ENCODE measurements around the gene USP5.

USP5 gene

GRCh38 chr12:6871052-6871957 is 19.4 kb downstream of the USP5 start:
- TF ChIP-seq GATA2 (IDR thresholded peaks at IDR 0.05; ENCODE audit: low read depth, low read length) = no peak
- TF ChIP-seq GATA3 (IDR thresholded peaks at IDR 0.05; ENCODE audit: low read depth, low read length) = no peak

- TF ChIP-seq GATA2 (IDR thresholded peaks at IDR 0.05; ENCODE audit: low read depth, low read length) = no peak
- TF ChIP-seq GATA3 (IDR thresholded peaks at IDR 0.05; ENCODE audit: low read depth, low read length) = no peak
Observed at GRCh38 chr12:6872073-6873048, 20.4 kb downstream of the USP5 start.

DNA sequence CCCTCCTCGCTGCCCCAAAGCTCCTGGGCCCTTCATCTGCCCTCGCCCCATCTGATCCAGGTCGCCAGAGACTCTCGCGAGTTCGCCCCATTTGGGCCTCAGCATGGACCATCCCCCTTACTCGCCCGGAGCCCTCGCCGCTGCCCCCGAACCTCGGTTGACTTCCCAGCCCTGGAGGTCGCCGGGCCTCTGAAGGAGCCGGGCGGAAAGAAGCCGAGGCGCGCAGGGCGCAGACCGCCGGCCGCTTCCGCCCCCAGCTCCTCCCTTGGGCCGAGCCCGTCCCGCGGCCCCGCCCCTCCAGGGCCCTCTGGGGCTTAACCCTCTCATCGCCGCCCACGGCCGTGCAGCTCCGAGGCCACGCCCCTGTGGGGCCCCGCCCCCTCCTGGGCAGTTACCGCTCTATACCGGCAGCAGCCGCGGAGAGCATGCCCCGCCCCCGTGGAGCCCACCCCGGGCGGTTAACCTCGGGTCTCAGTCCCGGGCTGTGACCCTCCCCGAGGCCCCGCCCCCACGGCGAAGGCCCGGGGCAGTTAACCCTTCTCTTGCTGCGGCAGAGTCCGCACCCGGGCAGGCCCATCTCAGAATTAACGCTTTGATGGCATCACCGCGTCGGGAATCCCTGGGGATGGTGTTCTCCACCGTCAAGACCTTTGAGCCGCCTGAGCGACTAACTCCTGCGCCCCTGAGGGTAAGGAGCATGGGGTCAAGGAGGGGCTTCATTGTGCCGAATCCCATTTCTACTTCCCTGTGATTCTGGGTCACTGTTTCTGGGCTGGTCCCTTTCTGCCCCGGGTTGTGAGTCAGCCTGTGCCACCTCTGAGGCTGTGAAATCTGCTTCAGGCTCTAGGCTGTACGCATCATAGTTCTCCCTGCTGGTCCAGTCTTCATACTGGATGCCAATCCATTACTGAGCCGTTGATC is 21.4 kb downstream of the USP5 start, which contains the start of gene SPSB2:
Gene SPSB2 (minus strand): TSS at position 210 of the 921 bp plus-strand sequence. CDS start 402 bp downstream, outside the sequence.
- no peak for TF ChIP-seq GATA3 (IDR thresholded peaks at IDR 0.05; ENCODE audit: low read depth, low read length)
- no peak for TF ChIP-seq GATA2 (IDR thresholded peaks at IDR 0.05; ENCODE audit: low read depth, low read length)

DNA sequence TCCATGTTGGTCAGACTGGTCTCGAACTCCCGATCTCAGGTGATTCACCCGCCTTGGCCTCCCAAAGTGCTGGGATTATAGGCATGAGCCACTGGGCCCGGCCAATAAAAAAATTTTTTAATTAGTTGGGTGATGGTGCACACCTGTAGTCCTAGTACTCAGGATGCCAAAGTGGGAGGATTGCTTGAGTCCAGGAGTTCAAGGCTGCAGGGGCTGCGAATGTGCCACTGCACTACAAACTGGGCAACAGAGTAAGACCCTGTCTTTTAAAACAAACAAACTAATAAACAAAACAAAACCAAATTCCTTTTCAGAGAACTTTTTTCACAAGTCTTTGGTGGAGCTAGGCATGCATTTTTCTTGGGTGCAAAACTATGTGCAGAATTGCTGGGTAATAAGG is 31.3 kb downstream of the USP5 start:
- no peak for TF ChIP-seq GATA2 (IDR thresholded peaks at IDR 0.05; ENCODE audit: low read depth, low read length)
- TF ChIP-seq GATA3 (IDR thresholded peaks at IDR 0.05; ENCODE audit: low read depth, low read length) = no peak

DNA sequence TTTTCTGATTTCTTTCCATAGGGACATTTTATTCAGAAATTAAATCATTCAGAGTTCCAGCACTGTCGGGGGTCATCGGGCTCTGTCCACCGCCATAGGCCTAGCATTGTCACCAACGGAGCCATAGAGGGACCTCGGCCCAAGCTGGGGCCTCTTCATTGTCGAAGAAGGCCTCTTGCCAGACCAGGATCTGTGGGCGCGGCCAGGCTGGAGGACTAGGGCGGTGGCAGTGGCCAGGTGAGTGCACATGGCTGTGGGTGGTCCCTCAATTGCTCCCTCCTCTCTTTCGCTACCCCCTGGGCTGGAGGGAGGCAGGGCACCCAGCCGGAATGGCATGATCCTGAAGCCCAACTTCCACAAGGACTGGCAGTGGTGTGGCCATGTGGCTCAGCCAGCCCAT is 31.7 kb downstream of the USP5 start:
- TF ChIP-seq GATA3 (IDR thresholded peaks at IDR 0.05; ENCODE audit: low read depth, low read length) (no peak), GATA2 (IDR thresholded peaks at IDR 0.05; ENCODE audit: low read depth, low read length) (no peak)

DNA sequence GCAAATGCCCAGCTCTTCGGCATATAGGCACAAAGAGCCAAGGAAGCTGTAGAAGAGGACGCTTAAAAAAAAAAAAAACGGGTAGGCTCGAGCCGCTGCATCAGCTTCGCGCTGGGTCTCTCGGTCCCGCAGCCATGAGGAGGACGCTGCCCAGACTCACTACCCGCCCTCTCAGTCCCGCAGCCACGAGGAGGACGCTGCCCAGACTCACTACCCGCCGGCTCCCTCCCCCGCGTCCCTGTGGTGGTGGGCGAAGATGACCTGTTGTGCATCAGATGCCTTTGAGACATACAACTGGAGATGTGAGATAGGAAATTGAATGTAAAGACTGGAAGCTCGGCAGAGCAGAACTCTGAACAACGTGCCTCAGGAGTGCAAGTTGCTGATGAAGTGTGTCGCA is 32.6 kb downstream of the USP5 start:
- TF ChIP-seq GATA3 (IDR thresholded peaks at IDR 0.05; ENCODE audit: low read depth, low read length) (no peak), GATA2 (IDR thresholded peaks at IDR 0.05; ENCODE audit: low read depth, low read length) (peak; percentile 39; the same call in 1 of the 2 replicates)

GRCh38 chr12:6887460-6887859 is 35.5 kb downstream of the USP5 start:
- TF ChIP-seq GATA2 (IDR thresholded peaks at IDR 0.05; ENCODE audit: low read depth, low read length) (no peak), GATA3 (IDR thresholded peaks at IDR 0.05; ENCODE audit: low read depth, low read length) (no peak)

DNA sequence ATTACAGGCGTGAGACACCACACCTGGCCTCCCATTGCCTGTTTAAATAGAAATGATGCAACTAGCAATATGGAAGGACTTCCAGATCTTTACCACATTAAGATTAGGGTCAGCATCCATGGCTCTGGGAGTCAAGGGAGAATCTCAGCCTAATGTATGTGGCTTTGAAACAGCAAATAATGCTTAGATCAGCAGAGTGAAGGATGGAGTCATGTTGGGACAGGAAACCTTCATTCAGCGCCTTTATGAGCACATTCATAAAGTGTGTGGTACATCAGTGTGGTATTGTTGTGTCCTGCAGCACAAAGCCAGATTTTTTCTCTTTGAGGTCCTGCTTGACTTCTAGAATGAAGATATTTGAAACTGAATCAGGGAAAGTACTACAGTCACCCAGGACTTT is 36.4 kb downstream of the USP5 start:
- TF ChIP-seq GATA2 (IDR thresholded peaks at IDR 0.05; ENCODE audit: low read depth, low read length) = no peak
- no peak for TF ChIP-seq GATA3 (IDR thresholded peaks at IDR 0.05; ENCODE audit: low read depth, low read length)

DNA sequence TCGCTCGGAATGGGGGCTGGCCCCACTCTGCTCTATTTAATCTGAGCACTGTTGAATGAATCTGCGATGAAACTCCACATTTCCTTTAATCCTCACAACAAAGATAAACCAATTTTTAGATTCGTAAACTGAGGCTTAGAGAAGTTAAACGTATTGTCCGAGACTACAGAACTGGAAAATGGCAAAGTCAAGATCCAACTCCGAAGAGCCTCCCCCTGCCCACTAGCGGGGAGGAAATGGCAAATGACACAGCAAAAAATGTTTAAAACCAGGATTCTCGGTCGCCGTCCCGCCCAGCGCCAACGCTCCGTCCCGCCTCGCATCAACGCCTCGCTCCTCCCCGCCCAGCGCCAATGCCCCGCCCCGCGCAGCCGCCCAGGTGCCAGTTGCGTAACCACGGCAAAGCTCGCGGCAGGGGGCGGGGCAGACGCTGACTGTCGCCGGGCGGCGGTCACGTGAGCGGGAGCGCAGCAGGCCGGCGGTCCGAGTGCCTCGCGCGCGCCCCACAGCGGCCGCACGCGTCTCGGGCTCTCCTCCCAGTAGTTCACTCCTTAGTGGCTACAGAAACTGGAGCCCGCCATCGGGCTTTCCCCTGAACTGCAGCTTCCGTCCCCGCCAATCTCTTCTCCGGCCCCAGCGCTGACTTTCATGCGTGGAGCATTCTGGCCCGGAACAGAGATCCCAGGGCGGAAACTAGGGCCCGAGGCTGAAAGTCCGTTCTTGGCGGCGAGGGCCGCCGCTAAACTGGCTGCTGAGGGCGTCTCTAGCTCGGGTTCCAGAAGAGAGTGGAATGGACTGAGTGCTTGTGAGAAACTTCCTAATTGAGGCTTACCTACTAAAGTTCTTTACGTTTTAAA is 39.1 kb downstream of the USP5 start:
- TF ChIP-seq GATA3 (IDR thresholded peaks at IDR 0.05; ENCODE audit: low read depth, low read length) (no peak), GATA2 (IDR thresholded peaks at IDR 0.05; ENCODE audit: low read depth, low read length) (no peak)

DNA sequence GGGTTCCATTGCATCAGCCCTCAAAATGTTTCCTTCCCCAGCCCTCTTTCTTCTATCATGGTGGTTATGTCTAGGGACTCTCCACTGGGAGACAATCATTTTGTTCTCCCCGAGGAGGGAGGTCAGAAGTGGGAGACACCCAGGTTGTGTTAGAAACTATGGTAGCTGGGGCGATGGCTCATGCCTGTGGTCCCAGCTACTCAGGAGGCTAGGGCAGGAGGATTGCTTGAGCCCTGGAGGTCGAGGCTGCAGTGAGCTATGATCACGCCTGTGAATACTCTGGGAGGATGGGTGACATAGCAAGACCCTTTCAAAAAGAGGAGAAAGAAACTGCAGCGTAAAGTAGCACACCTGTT is 39.7 kb downstream of the USP5 start:
- TF ChIP-seq GATA2 (IDR thresholded peaks at IDR 0.05; ENCODE audit: low read depth, low read length) (no peak), GATA3 (IDR thresholded peaks at IDR 0.05; ENCODE audit: low read depth, low read length) (no peak)

DNA sequence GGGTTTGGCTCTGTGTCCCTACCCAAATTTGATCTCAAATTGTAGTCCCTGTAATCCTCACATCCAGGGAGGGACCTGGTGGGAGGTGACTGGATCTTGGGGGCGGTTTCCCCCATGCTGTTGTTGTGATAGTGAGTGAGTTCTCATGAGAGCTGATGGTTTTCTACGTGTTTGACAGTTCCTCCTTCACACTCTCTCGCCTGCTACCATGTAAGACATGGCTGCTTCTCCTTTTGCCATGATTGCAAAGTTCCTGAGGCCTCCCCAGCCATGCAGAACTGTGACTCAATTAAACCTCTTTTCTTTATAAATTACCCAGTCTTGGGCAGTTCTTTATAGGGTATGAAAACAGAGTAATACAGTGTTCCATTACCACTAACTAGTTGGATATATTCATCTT is 42.4 kb downstream of the USP5 start:
- TF ChIP-seq GATA2 (IDR thresholded peaks at IDR 0.05; ENCODE audit: low read depth, low read length) (no peak), GATA3 (IDR thresholded peaks at IDR 0.05; ENCODE audit: low read depth, low read length) (no peak)

- no peak for TF ChIP-seq GATA2 (IDR thresholded peaks at IDR 0.05; ENCODE audit: low read depth, low read length)
- TF ChIP-seq GATA3 (IDR thresholded peaks at IDR 0.05; ENCODE audit: low read depth, low read length) = no peak
Observed at GRCh38 chr12:6896846-6897435, 45.0 kb downstream of the USP5 start.
